ENCODE data around the gene FIBIN.

DNA sequence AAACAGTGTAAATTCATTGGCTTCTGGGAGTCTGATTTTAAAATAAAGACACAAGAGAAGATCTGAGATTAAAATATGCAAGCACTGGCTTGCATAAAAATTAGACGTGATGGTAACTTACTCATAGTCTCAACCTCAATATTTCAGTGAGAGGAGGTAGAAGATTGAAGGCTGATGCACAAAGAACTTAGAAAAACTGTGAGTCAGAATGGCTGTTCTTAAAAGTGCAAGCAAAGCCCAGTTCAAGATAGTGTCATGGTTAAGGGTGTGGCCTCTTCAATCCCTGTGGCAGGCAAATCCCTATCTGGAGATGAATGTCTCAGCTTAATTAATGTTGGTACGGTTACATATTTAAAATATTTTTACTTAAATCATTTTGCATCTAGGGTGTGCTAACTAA is 33.6 kb upstream of the FIBIN start:
- TF ChIP-seq, protein P1, sequence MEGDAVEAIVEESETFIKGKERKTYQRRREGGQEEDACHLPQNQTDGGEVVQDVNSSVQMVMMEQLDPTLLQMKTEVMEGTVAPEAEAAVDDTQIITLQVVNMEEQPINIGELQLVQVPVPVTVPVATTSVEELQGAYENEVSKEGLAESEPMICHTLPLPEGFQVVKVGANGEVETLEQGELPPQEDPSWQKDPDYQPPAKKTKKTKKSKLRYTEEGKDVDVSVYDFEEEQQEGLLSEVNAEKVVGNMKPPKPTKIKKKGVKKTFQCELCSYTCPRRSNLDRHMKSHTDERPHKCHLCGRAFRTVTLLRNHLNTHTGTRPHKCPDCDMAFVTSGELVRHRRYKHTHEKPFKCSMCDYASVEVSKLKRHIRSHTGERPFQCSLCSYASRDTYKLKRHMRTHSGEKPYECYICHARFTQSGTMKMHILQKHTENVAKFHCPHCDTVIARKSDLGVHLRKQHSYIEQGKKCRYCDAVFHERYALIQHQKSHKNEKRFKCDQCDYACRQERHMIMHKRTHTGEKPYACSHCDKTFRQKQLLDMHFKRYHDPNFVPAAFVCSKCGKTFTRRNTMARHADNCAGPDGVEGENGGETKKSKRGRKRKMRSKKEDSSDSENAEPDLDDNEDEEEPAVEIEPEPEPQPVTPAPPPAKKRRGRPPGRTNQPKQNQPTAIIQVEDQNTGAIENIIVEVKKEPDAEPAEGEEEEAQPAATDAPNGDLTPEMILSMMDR (conservative IDR thresholded peaks at IDR 0.05 in 1 of 2, IDR thresholded peaks at IDR 0.05 in 1 of 2; ENCODE audit: extremely low read depth in 1 of 2, insufficient read depth in 1 of 2, low read depth in 1 of 2, low read length in 2 of 2): no peak
- no peak for TF ChIP-seq EZH2 (IDR thresholded peaks at IDR 0.05; ENCODE audit: borderline replicate concordance, low read length)

Measured in mammary epithelial cell (primary cell).